Retinal pigment epithelial cell (primary cell): ENCODE measurements around the gene ATP9A.
A peak's percentile ranks its signal among the peaks of the same experiment; 100 is the strongest.

ENCODE experiments used
- DNase-seq: peaks from one replicate; pipeline ENCODE4 v3.0.0-alpha.2; 2010; ENCODE audit warnings: low read depth
- H3K4me3 ChIP-seq: 2 replicates; pipeline ENCODE4 v1.5.1; 2011; ENCODE audit warnings: mild to moderate bottlenecking, low read length, control low read depth, moderate library complexity
- TF ChIP-seq, protein P1 (sequence below): conservative IDR thresholded peaks from 2 replicates; pipeline ENCODE4 v1.5.1; 2011; ENCODE audit warnings: low read depth, low read length, control low read depth, inconsistent platforms

ATP9A gene

DNA sequence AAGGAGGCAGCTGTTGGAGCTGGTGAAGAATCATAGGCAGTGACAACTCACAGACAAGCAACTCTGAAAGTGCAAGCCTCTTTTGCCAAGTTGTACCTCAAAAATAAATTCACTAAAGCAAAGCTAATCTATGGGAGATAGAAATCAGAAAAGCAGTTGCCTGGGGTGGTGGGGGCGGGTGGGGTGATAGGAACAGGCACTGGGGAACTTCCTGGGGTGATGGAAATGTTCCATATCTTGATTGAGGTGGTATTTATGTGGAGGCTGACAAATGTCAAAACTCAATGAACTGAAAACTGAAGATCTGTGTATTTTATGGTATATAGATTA, 52.4 kb downstream of the ATP9A start:
- no peak for DNase-seq
- TF ChIP-seq, protein P1, sequence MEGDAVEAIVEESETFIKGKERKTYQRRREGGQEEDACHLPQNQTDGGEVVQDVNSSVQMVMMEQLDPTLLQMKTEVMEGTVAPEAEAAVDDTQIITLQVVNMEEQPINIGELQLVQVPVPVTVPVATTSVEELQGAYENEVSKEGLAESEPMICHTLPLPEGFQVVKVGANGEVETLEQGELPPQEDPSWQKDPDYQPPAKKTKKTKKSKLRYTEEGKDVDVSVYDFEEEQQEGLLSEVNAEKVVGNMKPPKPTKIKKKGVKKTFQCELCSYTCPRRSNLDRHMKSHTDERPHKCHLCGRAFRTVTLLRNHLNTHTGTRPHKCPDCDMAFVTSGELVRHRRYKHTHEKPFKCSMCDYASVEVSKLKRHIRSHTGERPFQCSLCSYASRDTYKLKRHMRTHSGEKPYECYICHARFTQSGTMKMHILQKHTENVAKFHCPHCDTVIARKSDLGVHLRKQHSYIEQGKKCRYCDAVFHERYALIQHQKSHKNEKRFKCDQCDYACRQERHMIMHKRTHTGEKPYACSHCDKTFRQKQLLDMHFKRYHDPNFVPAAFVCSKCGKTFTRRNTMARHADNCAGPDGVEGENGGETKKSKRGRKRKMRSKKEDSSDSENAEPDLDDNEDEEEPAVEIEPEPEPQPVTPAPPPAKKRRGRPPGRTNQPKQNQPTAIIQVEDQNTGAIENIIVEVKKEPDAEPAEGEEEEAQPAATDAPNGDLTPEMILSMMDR: no peak
- H3K4me3 ChIP-seq: no peak overlapping the region

DNA sequence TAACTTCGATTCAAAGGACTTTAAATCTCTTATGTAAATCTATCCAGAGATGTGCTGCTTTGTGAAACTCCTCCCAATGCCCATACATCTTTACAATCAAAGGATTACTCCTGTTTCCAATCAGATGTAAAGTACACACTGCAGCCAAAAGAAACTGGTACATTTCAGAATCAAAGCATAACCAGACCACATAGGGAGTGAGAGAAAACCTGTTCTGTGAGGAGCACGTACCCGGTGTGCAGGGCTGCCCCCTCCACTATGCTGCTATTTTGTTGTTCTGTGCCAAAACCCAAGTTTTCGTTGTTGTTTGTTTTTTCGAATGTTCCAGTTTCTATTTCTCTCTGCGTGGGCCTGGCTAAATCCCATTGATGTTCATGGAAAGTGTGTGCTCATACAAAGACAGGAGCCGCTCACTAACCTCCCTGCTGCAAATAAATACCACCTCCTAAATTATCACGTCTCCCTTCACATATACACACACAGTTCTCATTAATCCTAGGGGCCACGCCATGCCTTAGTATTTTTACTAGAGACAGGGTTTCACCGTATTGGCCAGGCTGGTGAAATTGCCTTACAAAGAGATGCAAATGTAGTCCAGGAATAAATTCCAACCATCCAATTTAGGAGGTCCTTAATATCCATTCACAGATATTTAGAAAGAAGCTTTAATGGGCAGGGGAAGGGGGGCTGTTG, 52.9 kb downstream of the ATP9A start:
- no peak overlapping the region for H3K4me3 ChIP-seq
- TF ChIP-seq, protein P1: no peak
- DNase-seq: no peak

DNA sequence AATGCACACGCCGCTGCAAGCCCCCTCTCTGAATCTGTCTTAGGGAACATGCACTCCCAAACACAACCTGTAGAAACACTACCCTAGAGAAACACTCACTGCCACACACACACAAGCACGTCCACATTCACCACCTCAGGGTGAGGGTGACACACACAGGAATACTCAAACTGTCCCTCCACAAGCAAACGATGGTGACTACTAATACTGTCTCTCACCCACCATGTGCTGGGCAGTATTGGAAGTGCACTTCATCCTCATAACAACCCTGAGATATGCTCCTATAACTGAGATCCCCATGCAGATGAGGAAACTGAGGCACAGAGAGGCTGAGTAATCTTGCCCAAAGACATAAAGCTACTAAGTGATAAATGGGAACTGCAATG, 55.0 kb downstream of the ATP9A start:
- TF ChIP-seq, protein P1: no peak
- H3K4me3 ChIP-seq: no peak overlapping the region
- no peak for DNase-seq

DNA sequence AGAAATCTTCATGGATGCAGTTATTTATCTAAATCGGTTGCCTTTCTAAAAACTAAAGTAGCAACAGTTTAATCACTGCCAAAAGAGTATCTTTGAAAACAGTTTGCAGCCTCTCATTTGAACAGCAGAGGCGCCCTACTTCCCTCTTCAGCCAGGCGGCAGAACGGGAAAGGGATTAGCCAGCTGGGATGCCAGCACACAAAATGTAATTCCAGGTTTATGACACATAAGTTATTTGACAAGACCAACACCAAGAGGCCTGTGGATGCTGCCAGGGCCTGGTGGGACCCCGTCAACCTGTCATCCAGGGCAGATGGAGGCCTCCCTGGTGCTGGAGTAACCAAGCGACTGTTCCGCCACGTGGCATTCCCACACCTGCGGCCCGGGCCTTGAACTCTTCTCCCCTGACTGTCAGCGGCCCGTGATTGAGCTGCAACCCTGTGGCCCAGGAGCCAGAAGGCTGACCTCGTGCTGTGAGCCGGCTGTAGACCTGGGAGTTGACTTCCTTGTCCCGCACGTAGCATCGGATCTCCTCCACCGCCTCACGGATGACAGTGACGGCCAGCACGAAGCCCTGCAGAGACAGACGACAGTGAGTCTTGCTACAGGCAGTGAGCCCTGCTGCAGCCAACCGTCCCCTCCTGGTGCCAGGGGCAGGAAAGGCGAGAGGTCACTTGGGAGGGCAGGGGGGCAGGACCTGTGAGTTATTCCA, 55.5 kb downstream of the ATP9A start:
- no peak overlapping the region for H3K4me3 ChIP-seq
- TF ChIP-seq, protein P1: peak; percentile 94
- peak; percentile 54 for DNase-seq

DNA sequence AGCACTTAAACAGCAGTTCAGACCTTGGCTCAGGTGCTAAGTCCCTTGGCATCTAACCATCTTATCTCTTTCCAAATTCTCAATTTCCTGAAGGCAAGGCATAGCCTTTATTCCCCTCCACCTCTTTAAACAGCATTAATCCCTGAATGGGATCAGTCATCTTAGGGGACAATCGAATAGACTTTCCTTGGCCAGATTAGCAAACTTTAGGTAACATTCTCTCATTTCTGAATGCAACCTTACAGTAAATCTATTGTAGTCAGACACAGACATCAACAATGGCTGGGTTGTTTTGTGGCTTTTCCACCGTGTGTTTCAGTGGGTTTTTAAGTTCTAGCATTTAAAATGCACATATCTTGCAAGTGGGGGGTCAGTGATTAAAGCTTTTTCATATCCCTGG, 56.8 kb downstream of the ATP9A start:
- TF ChIP-seq, protein P1: no peak
- H3K4me3 ChIP-seq: no peak overlapping the region
- DNase-seq: no peak

DNA sequence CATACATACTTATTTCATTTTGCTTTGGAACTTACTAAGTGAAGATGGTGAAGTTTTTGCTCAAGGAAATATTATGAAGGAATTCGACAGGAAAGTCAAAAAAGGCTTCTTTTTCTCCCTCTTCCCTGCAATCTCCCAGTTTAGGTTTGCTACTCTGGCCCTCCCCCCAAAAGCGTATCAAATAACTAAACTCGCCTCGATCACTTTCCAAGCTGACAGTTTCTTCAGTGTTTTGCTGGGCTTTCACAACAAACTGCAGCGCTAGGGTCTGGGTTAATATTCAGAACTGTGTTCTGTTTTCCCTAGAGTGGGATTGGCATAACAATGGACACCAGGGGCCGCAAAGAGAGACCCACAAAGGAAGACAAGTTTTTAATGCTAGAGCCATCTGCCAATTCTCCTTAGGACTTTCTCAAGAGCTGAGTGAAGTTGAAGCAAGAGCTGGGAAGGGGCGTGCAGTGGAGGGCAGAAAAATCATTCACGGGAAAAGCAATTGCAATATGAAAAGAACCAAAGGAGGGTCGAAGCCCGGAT, 57.8 kb downstream of the ATP9A start:
- TF ChIP-seq, protein P1: no peak
- no peak overlapping the region for H3K4me3 ChIP-seq
- DNase-seq: no peak

DNA sequence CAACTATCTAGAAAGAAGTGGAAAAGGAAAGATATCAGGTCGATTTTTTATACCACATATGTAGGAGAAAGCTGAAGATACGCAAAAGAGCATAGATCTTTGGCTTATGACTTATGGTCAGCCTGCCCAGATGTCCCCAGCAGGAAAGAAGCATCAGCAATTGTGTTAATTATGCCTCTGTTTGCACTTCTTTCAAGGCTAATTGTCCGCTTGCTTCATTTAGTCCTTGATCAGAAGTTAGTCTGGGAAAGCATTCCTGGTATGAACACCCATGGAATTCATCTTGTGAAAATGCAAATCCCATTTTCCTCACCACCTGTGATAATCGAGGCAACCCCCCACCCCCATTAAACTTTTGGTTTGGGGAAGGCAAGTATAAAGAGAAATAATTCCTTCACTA, 62.8 kb downstream of the ATP9A start:
- no peak overlapping the region for H3K4me3 ChIP-seq
- DNase-seq: no peak
- TF ChIP-seq, protein P1: no peak
